ENCODE measurements around the gene KRT13. TPM values are rescaled to one million over a fixed set of nuclear protein-coding genes. Genes with fewer than 3 reads are reported as not detected.

KRT13 gene
- total RNA-seq, 1 experiment from 2014 or later, result not detected

- CTCF ChIA-PET, result no interaction called here
- no TSS peak for BruUV-seq (replicated peaks)
These were observed 41.4 kb upstream of the KRT13 start for GRCh38 chr17:41546819-41547218.

GRCh38 chr17:41545829-41546410 lies 40.5 kb upstream of the KRT13 start:
- CTCF ChIA-PET, result interaction anchor here (0.6 kb wide), 1 partner anchor 64 kb away, joined by 3 read pairs; no protein-coding TSS in a partner anchor
- POLR2A ChIA-PET (ENCODE audit: low non-redundant PET), result no interaction called here

More at GRCh38 chr17:41546819-41547218, 41.4 kb upstream of the KRT13 start:
- TF ChIP-seq CTCF (conservative IDR thresholded peaks at IDR 0.05; ENCODE audit: low read depth, low read length), result no peak
- no peak for TF ChIP-seq EZH2 (IDR thresholded peaks at IDR 0.05; ENCODE audit: borderline replicate concordance, low read depth, low read length, poor library complexity, severe bottlenecking)
- intact Hi-C loops (cut with micrococcal nuclease; ENCODE audit: unreplicated experiment), result loop anchor here (5.0 kb wide), 1 partner anchor 745 kb away; no protein-coding TSS in a partner anchor
- Histone ChIP-seq H3K4me3 (ENCODE audit: low read depth, low read length, poor library complexity, severe bottlenecking) (no peak overlapping the region), H3K4me1 (ENCODE audit: insufficient read depth, low read length, poor library complexity, severe bottlenecking) (no peaks in the 10 kb centered on the region), H3K36me3 (ENCODE audit: insufficient read depth, low read length, poor library complexity, severe bottlenecking) (no peaks in the 10 kb centered on the region), H3K27ac (ENCODE audit: low read depth, low read length, poor library complexity, severe bottlenecking) (no peak overlapping the region), H3K9me3 (ENCODE audit: low read depth, low read length, poor library complexity, severe bottlenecking) (no peaks in the 10 kb centered on the region), H3K27me3 (replicated peaks; ENCODE audit: insufficient read depth, low read depth, low read length, poor library complexity) (no peaks in the 10 kb centered on the region)
- POLR2A ChIA-PET (ENCODE audit: low non-redundant PET), result no interaction called here
- DNase-seq (ENCODE audit: low spot score), result no peak

GRCh38 chr17:41544935-41545334 lies 39.5 kb upstream of the KRT13 start:
- H3K4me3 ChIP-seq (ENCODE audit: low read depth, low read length, poor library complexity, severe bottlenecking), result no peak overlapping the region
- no peak overlapping the region for H3K27ac ChIP-seq (ENCODE audit: low read depth, low read length, poor library complexity, severe bottlenecking)
- BruUV-seq (replicated peaks), result no TSS peak
- H3K36me3 ChIP-seq (ENCODE audit: insufficient read depth, low read length, poor library complexity, severe bottlenecking), result no peaks in the 10 kb centered on the region
- DNase-seq (ENCODE audit: low spot score), result no peak
- TF ChIP-seq CTCF (conservative IDR thresholded peaks at IDR 0.05; ENCODE audit: low read depth, low read length) (no peak), EZH2 (IDR thresholded peaks at IDR 0.05; ENCODE audit: borderline replicate concordance, low read depth, low read length, poor library complexity, severe bottlenecking) (no peak)
- no peaks in the 10 kb centered on the region for H3K4me1 ChIP-seq (ENCODE audit: insufficient read depth, low read length, poor library complexity, severe bottlenecking)
- no peaks in the 10 kb centered on the region for H3K27me3 ChIP-seq (replicated peaks; ENCODE audit: insufficient read depth, low read depth, low read length, poor library complexity)
- intact Hi-C loops (cut with micrococcal nuclease; ENCODE audit: unreplicated experiment), result loop anchor here (5.0 kb wide), 1 partner anchor 743 kb away; no protein-coding TSS in a partner anchor
- POLR2A ChIA-PET (ENCODE audit: low non-redundant PET), result no interaction called here
- CTCF ChIA-PET, result no interaction called here
- no peaks in the 10 kb centered on the region for H3K9me3 ChIP-seq (ENCODE audit: low read depth, low read length, poor library complexity, severe bottlenecking)

More at GRCh38 chr17:41545829-41546410, 40.5 kb upstream of the KRT13 start:
- Histone ChIP-seq H3K4me3 (ENCODE audit: low read depth, low read length, poor library complexity, severe bottlenecking) (no peak overlapping the region), H3K9me3 (ENCODE audit: low read depth, low read length, poor library complexity, severe bottlenecking) (no peaks in the 10 kb centered on the region), H3K36me3 (ENCODE audit: insufficient read depth, low read length, poor library complexity, severe bottlenecking) (no peaks in the 10 kb centered on the region), H3K4me1 (ENCODE audit: insufficient read depth, low read length, poor library complexity, severe bottlenecking) (no peaks in the 10 kb centered on the region), H3K27me3 (replicated peaks; ENCODE audit: insufficient read depth, low read depth, low read length, poor library complexity) (no peaks in the 10 kb centered on the region), H3K27ac (ENCODE audit: low read depth, low read length, poor library complexity, severe bottlenecking) (no peak overlapping the region)
- TF ChIP-seq EZH2 (IDR thresholded peaks at IDR 0.05; ENCODE audit: borderline replicate concordance, low read depth, low read length, poor library complexity, severe bottlenecking), result no peak
- TF ChIP-seq CTCF (conservative IDR thresholded peaks at IDR 0.05; ENCODE audit: low read depth, low read length), result no peak
- BruUV-seq (replicated peaks), result no TSS peak
- DNase-seq (ENCODE audit: low spot score), result no peak
- intact Hi-C loops (cut with micrococcal nuclease; ENCODE audit: unreplicated experiment), result loop anchor here (5.0 kb wide), 1 partner anchor 744 kb away; no protein-coding TSS in a partner anchor

All from A673 (cell line).